Measurements from ENCODE around the gene FYN.
A peak's percentile ranks its signal among the peaks of the same experiment; 100 is the strongest.
"Not testable (repeated sequence)": the region's sequence is repeated elsewhere in the genome, so short reads cannot be mapped to it uniquely, and the experiment has no call there.

FYN gene

DNA sequence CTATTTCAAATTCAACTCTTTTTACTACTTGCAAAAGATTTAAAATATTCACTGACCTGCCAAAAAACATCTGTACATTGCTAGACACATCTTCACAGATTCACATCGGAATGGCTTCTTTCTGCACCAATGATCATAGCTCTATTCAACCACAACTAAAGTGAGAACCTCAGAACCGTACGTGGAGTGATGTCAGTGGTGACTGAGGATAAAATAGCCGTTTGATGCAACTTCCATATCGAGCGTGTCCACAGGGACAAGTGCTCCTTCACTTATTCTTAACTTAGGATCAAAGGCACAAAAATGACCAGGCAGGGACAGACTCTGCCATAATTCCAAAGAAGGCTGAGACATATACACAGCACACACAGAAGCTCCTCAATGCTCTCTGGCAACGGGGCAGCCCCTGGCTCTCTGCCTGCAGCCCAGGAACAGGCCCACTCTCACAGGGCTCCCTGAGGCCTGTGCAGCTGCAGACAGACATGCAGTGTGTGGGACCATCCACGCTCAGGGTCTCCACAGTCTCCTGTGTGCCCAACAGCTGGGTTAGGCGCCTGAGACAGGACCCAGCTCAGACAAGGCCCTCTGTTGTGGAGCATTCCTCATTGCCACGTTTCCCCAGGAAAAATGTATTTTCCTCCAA is 22.8 kb downstream of the FYN start:
- peak in 2 of 6 experiments; percentile 37 to 46 for DNase-seq

DNA sequence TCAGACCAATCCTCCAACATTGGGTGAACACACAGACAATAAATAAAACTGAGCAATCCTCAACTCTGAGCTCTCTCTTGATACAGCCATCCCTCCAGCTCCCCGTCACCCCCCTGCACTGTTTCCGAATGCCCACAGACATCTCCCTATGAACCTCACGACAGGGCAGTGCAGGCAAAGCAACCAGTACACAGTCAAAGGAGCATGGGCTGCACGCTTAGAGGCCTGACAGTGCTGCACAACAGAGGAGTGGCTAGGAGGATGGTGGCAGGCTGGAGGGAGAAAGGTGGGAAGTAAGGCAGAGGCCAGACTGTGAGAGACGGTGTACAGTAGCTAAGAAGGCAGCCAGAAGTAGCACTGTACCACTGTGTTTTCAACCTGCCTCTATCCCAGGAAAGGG is 24.0 kb downstream of the FYN start:
- no peak for DNase-seq

DNA sequence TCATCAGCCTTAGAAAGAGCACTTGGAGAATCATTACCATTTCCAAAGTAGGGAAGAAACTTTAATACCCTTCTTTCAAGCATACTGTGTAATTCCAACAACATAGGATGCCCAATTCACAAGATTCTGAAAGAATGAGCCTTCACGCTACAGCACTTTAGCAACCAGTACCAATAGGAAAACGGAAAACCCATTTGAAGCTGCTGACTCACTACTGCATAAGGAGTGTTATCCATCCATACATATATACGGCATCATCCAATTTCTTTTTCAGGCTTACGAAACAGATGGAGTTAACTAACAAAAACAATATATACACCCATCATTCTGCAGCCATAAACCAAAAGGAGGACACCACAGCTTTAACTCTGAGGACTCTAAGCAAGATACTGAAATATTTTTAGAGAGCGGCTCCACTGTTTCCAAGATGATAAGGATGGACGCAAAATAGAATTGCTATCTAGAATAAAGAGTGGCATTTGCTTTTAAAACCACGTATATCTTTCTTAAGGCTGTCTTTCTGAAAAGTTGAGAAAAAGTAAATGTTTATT is 24.9 kb downstream of the FYN start:
- DNase-seq: no peak

- peak in 5 of 6 experiments; percentile 16 to 74 (median 67) for DNase-seq
These were observed 26.5 kb downstream of the FYN start for GRCh38 chr6:111846492-111847409.

- DNase-seq: no peak
These were observed 27.2 kb downstream of the FYN start for GRCh38 chr6:111846066-111846465.

DNA sequence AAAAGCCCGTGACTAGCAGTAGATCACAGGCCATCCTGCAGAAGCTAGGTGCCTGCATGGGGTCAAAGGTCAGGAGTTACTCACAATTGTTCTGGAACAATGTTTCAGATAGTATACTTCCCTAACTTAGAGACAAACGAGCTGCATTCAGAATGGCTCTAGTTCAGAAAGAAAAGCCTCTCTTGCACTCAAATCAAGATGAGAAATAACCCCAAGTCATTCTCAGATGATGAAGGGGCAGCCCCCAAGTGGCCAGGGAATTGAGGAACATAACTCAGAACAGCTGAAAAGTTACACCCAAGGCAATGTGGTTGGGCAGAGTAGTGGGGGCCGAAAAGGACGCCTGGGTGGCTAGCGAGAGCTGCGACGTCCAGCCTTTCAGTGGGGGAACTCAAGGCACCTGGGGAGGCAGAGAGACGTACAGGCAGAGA is 27.8 kb downstream of the FYN start:
- DNase-seq: no peak

DNA sequence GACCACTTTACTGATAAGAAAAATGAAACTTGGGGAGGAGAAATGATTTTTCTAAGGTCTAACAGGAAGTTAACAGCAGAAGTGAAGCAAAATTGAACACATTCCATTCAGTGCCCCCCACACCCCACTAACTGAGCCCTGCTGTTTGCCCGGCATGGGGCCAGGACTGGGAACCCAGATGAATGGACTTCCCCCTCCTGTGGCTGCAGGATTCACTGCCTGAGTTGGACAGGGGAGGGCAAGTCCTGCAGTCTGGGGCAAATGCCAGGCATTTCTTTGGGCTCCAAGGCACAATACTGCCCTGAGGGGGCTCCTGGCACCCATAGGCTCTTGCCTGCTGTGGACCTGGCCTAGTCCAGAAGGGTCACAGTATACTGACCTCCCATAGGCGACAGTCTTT is 28.3 kb downstream of the FYN start:
- no peak for DNase-seq

- no peak for DNase-seq
These were observed 28.9 kb downstream of the FYN start for GRCh38 chr6:111844376-111844775.

- peak; percentile 21 to 58 (median 43) for DNase-seq
These were observed 29.7 kb downstream of the FYN start for GRCh38 chr6:111843347-111844147.

GRCh38 chr6:111842891-111843290 is 30.4 kb downstream of the FYN start:
- DNase-seq: no peak

GRCh38 chr6:111842271-111842822 is 30.9 kb downstream of the FYN start:
- DNase-seq: no peak

- DNase-seq: peak in 3 of 6 experiments; percentile 27 to 67 (median 51)
These were observed 31.4 kb downstream of the FYN start for GRCh38 chr6:111841822-111842221.

GRCh38 chr6:111840803-111841202 is 32.4 kb downstream of the FYN start:
- DNase-seq: no peak

GRCh38 chr6:111838749-111839484 is 34.3 kb downstream of the FYN start:
- no peak for DNase-seq

GRCh38 chr6:111837641-111838500 is 35.4 kb downstream of the FYN start:
- peak in 4 of 6 experiments; percentile 17 to 48 (median 31) for DNase-seq

DNA sequence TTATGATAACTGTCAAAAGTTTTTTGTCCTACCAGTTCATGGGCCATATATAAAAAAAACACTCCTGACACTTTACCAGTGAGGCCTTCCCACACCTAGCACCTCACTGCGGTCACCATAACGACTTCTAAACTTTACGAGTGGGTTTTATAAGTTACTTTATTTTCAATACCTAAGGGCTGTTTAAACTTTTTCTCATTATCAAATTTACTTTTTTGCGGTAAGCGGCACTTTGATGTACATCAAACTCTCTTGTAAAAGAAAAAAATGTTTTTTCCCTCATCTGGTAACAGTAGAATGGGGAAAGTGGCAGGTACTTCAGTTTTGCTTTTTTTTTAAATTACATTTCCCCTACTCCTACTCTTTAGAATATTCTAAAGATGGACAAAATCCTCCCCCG is 36.2 kb downstream of the FYN start:
- peak in 5 of 6 experiments; percentile 21 to 69 (median 49) for DNase-seq

GRCh38 chr6:111835807-111836206 is 37.4 kb downstream of the FYN start:
- no peak for DNase-seq

GRCh38 chr6:111835398-111835797 is 37.9 kb downstream of the FYN start:
- DNase-seq: not testable (repeated sequence)

GRCh38 chr6:111834356-111834755 is 38.9 kb downstream of the FYN start:
- no peak for DNase-seq

DNA sequence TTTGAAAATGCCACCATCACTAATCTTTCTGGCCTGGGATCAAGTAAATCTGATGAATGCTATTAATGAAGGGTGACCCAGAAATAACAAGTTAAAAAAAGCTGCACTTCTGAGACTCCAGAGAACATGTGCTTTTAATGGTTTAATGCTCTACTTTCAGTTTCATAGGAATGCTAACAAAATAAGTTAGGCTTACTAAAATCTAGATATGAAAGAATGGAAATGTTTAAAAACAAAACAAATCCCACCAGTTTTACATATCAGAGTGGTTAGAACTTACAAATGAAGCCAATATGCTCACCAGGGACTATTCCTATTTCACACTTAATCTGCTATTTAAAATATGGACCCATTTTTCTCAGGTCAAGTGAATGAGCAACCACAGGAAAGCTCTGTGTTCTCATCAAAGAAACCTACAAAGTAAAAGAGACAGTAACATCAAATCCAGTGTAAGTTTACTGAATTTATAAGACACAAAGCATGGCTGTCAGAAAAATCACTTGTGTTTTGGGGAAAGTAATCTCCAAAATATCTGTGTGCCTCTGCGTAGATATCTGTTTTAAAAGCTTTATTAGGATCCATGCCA is 40.3 kb downstream of the FYN start:
- peak in 1 of 6 experiments; percentile 33 for DNase-seq

Data from stimulated activated naive CD4-positive, alpha-beta T cell (primary cell).